K562 (cell line): Measurements from ENCODE around the gene NR5A2. TPM values are rescaled to one million over a fixed set of nuclear protein-coding genes. Genes with fewer than 3 reads are reported as not detected.

Experiments
- ATAC-seq: fragments of 200-7000 bp; cut with Tn5 transposase; 3 replicates; pipeline ENCODE4 v1.9.1; 2020; ENCODE audit warnings: moderate library complexity
- BruUV-seq: library from RNA; stranded (reverse); fragments of 400-500 nt; replicated peaks from 2 replicates; lab custom pipeline; 2021; lab: Mats Ljungman, UMichigan
- CTCF ChIA-PET: fragments of 300-600 bp; formaldehyde crosslinking; extraction: SDS; loops from one replicate; lab custom pipeline; 2021; ENCODE audit warnings: low intra/inter-chr PET ratio; lab: Yijun Ruan, JAX
- POLR2A ChIA-PET: fragments of 300-600, 350-650 bp; sonication (Branson Sonifier 250); formaldehyde crosslinking; extraction: SDS; loops from one replicate; lab custom pipeline; 2021; ENCODE audit warnings: antibody characterized with exemption, inconsistent platforms; lab: Yijun Ruan, JAX
- DNase-seq, 4 experiments: peaks; one replicate each; pipeline versions ENCODE4 v3.0.0 to v3.0.0-alpha.2; 2011 to 2018; ENCODE audit warnings: low spot score in 3 of 4, mixed read lengths in 3 of 4; ENCODE audit errors: extremely low read depth in 1 of 4
- FAIRE-seq: peaks from 2 replicates; lab custom pipeline; 2011; peaks lifted over from hg19 to GRCh38; lab: Jason Lieb, UNC
- H2AFZ ChIP-seq: 2 replicates; pipeline ENCODE4 v1.6.0; 2011; ENCODE audit warnings: low read depth, low read length, control low read depth, inconsistent platforms
- H3K27ac ChIP-seq: fragments of 200-600 bp; 3 replicates; pipeline ENCODE4 v1.8.0; 2011; ENCODE audit warnings: low read depth, mild to moderate bottlenecking, control low read depth, inconsistent platforms, low read length, moderate library complexity, mixed read lengths; ENCODE audit errors: extremely low read depth
- H3K27me3 ChIP-seq, 2 experiments: fragments of 300-600 bp in 1 of 2; 2 replicates in 1 of 2; 3 replicates in 1 of 2; pipeline versions ENCODE4 v1.6.0 to v1.8.0; 2011; ENCODE audit warnings: inconsistent platforms in 2 of 2, low read length in 2 of 2, mild to moderate bottlenecking in 1 of 2, mixed read lengths in 1 of 2, moderate library complexity in 1 of 2; ENCODE audit not compliant: control insufficient read depth in 2 of 2, insufficient read depth in 2 of 2
- H3K36me3 ChIP-seq: fragments of 300-600 bp; 3 replicates; pipeline ENCODE4 v1.8.0; 2011; ENCODE audit warnings: mild to moderate bottlenecking, low read length, inconsistent platforms; ENCODE audit not compliant: control insufficient read depth, insufficient read depth
- H3K4me1 ChIP-seq, 2 experiments: fragments of 200-600 bp in 1 of 2; replicated peaks in 1 of 2; 2 replicates in 1 of 2; 3 replicates in 1 of 2; pipeline versions ENCODE4 v1.5.1 to v1.8.0; 2011; ENCODE audit warnings: inconsistent platforms in 2 of 2, low read length in 2 of 2, mild to moderate bottlenecking in 1 of 2, mixed read lengths in 1 of 2, moderate library complexity in 1 of 2; ENCODE audit not compliant: control insufficient read depth in 2 of 2, insufficient read depth in 2 of 2
- H3K4me2 ChIP-seq: 2 replicates; pipeline ENCODE4 v1.6.1; 2011; ENCODE audit warnings: low read length, control low read depth, inconsistent platforms, mixed read lengths; ENCODE audit not compliant: insufficient read depth
- H3K4me3 ChIP-seq: fragments of 200-600 bp; sonication (generic), shearing (Covaris generic); 2 replicates; pipeline ENCODE4 v1.5.1; 2016; ENCODE audit warnings: control low read depth, inconsistent platforms
- H3K79me2 ChIP-seq: fragments of 200-600 bp; 3 replicates; pipeline ENCODE4 v1.8.0; 2011; ENCODE audit warnings: low read length, inconsistent platforms; ENCODE audit not compliant: control insufficient read depth, insufficient read depth
- H3K9ac ChIP-seq, 2 experiments: 2 replicates each; pipeline versions ENCODE4 v1.6.0 to v1.6.1; 2011; ENCODE audit warnings: low read depth in 2 of 2, low read length in 2 of 2, control low read depth in 1 of 2, inconsistent platforms in 1 of 2, mild to moderate bottlenecking in 1 of 2, mixed read lengths in 1 of 2; ENCODE audit not compliant: insufficient read depth in 1 of 2
- H3K9me1 ChIP-seq: one replicate; pipeline ENCODE4 v1.6.0; 2011; ENCODE audit warnings: inconsistent platforms, mild to moderate bottlenecking, low read length, moderate library complexity; ENCODE audit not compliant: control insufficient read depth, insufficient read depth
- H3K9me3 ChIP-seq: replicated peaks from 2 replicates; pipeline ENCODE4 v1.5.1; 2011; ENCODE audit warnings: low read depth, low read length, inconsistent platforms; ENCODE audit not compliant: control insufficient read depth, insufficient read depth
- H4K20me1 ChIP-seq: replicated peaks from 2 replicates; pipeline ENCODE4 v1.6.1; 2011; ENCODE audit warnings: low read length, inconsistent platforms, mixed read lengths; ENCODE audit not compliant: control insufficient read depth, insufficient read depth
- CBX2 ChIP-seq: fragments of 200-600 bp; sonication (generic); IDR thresholded peaks from one replicate; pipeline ENCODE4 v1.6.1; 2012; ENCODE audit warnings: mild to moderate bottlenecking, low read length, inconsistent platforms; ENCODE audit not compliant: insufficient read depth, poor library complexity, severe bottlenecking
- FOXA3 ChIP-seq, 2 experiments: fragments of 450-650 bp in 1 of 2; sonication (generic) in 1 of 2; formaldehyde crosslinking; IDR thresholded peaks in 1 of 2; conservative IDR thresholded peaks in 1 of 2; 2 replicates each; pipeline versions ENCODE4 v1.4.0 to v1.8.0; 2020 to 2022; ENCODE audit warnings: mild to moderate bottlenecking in 2 of 2, missing genetic modification reagents in 1 of 2
- HIVEP1 ChIP-seq: fragments of 250-450 bp; sonication (Bioruptor Pico); IDR thresholded peaks from 2 replicates; pipeline ENCODE4 v1.4.0; 2020; ENCODE audit warnings: mild to moderate bottlenecking
- MTA2 ChIP-seq: fragments of 450-650 bp; IDR thresholded peaks from 2 replicates; pipeline ENCODE4 v1.6.1; 2016; ENCODE audit warnings: low read depth
- MTF1 ChIP-seq: fragments of 250-450 bp; sonication (Bioruptor Pico); IDR thresholded peaks from 2 replicates; pipeline ENCODE4 v1.9.0; 2021; ENCODE audit warnings: moderate library complexity, mild to moderate bottlenecking, inconsistent platforms, borderline replicate concordance
- MYBL2 ChIP-seq, 2 experiments: fragments of 450-650 bp in 1 of 2; sonication (generic) in 1 of 2; formaldehyde crosslinking in 1 of 2; IDR thresholded peaks; 2 replicates each; pipeline versions ENCODE4 v1.6.1 to v1.8.1; 2017 to 2022; ENCODE audit warnings: borderline replicate concordance in 1 of 2, inconsistent platforms in 1 of 2, low read depth in 1 of 2, mild to moderate bottlenecking in 1 of 2, missing genetic modification reagents in 1 of 2, moderate library complexity in 1 of 2
- NCOR1 ChIP-seq: fragments of 450-650 bp; IDR thresholded peaks from 2 replicates; pipeline ENCODE4 v1.6.1; 2016; ENCODE audit warnings: mild to moderate bottlenecking, moderate library complexity
- NFRKB ChIP-seq: fragments of 450-650 bp; IDR thresholded peaks from 2 replicates; pipeline ENCODE4 v1.6.1; 2016; ENCODE audit warnings: low read depth
- RAD21 ChIP-seq, 2 experiments: fragments of 250-450 bp in 1 of 2; fragments of 450-650 bp in 1 of 2; sonication (Bioruptor Pico) in 1 of 2; formaldehyde crosslinking in 1 of 2; IDR thresholded peaks in 1 of 2; conservative IDR thresholded peaks in 1 of 2; 2 replicates each; pipeline versions ENCODE4 v1.4.0 to v1.8.0; 2020 to 2022; ENCODE audit warnings: mild to moderate bottlenecking in 2 of 2, moderate library complexity in 1 of 2
- RBM17 ChIP-seq: fragments of 200-400 bp; formaldehyde crosslinking; IDR thresholded peaks from 2 replicates; pipeline ENCODE4 v1.6.1; 2017; ENCODE audit warnings: low read depth, mild to moderate bottlenecking, low read length, borderline replicate concordance
- STAG1 ChIP-seq: sonication (generic); formaldehyde crosslinking; IDR thresholded peaks from 2 replicates; pipeline ENCODE4 v1.5.0; 2020; ENCODE audit warnings: missing genetic modification reagents, borderline replicate concordance
- STAT5B ChIP-seq: fragments of 250-450 bp; sonication (Bioruptor Pico); IDR thresholded peaks from 2 replicates; pipeline ENCODE4 v1.8.0; 2021; ENCODE audit warnings: mild to moderate bottlenecking, inconsistent platforms
- ZNF436 ChIP-seq: fragments of 250-450, 450-650 bp; sonication (Bioruptor Pico); formaldehyde crosslinking; IDR thresholded peaks from 2 replicates; pipeline ENCODE4 v1.7.0; 2020; ENCODE audit warnings: mild to moderate bottlenecking
- ZNF444 ChIP-seq: fragments of 250-450 bp; sonication (Bioruptor Pico); IDR thresholded peaks from 2 replicates; pipeline ENCODE4 v1.4.0; 2020; ENCODE audit warnings: mild to moderate bottlenecking, moderate library complexity
- ZNF561 ChIP-seq: fragments of 450-650 bp; formaldehyde crosslinking; conservative IDR thresholded peaks from 2 replicates; pipeline ENCODE4 v1.4.0; 2020; ENCODE audit warnings: mild to moderate bottlenecking, moderate library complexity
- ZNF75A ChIP-seq: fragments of 450-650 bp; formaldehyde crosslinking; IDR thresholded peaks from 2 replicates; pipeline ENCODE4 v1.4.0; 2020; ENCODE audit warnings: mild to moderate bottlenecking
- WGBS: fragments of 100-300 bp; shearing (Covaris generic); methylation state at CpG from one replicate; pipeline ENCODE4 v1.1.6; 2016; ENCODE audit warnings: low coverage, mixed read lengths; ENCODE audit not compliant: insufficient coverage; ENCODE audit errors: missing lambda C conversion rate; 5-methylcytosine and 5-hydroxymethylcytosine counted together
- in situ Hi-C: fragments of 300-500 bp; cut with MboI; formaldehyde crosslinking; loops from 4 replicates; pipeline ENCODE4 v1.15.0; 2018; ENCODE audit warnings: inconsistent platforms, mixed read lengths
- intact Hi-C: fragments of 100-400 bp; cut with micrococcal nuclease; formaldehyde crosslinking; loops from 2 replicates; pipeline ENCODE4 v1.14.2; 2022
- polyA plus RNA-seq, 8 experiments: library from polyadenylated mRNA; depleted of rRNA in 4 of 8; stranded (reverse) in 5 of 8; unstranded in 3 of 8; fragments of >200 nt; fragmentation: Nextera tagmentation in 2 of 8; fragmentation: Illumina TruSeq in 1 of 8; extraction: Ambion mirVana in 2 of 8; extraction: Trizol in 1 of 8; gene quantifications; 2 replicates each; pipeline versions ENCODE4 v1.2.1 to v1.2.3, GENCODE V29; 2011 to 2014; ENCODE audit warnings: inconsistent platforms in 1 of 8, missing spikeins in 1 of 8
- total RNA-seq, 7 experiments: library from RNA; depleted of rRNA in 6 of 7; stranded (reverse); fragments of >200 nt in 6 of 7; fragmentation: Illumina TruSeq in 2 of 7; extraction: Trizol in 2 of 7; gene quantifications; 2 replicates each; pipeline versions ENCODE4 v1.2.1 to v1.2.3, GENCODE V29; 2011 to 2021; ENCODE audit warnings: low replicate concordance in 1 of 7
- TF ChIP-seq, protein P1 (sequence below): sonication (generic); formaldehyde crosslinking; IDR thresholded peaks from 2 replicates; pipeline ENCODE4 v1.8.1; 2023; ENCODE audit warnings: mild to moderate bottlenecking, missing genetic modification reagents
- TF ChIP-seq, protein P2 (sequence below): fragments of 250-450 bp; sonication (Bioruptor Pico); IDR thresholded peaks from 2 replicates; pipeline ENCODE4 v1.8.0; 2021; ENCODE audit warnings: borderline replicate concordance, mild to moderate bottlenecking, moderate library complexity; ENCODE audit not compliant: poor library complexity, severe bottlenecking
- TF ChIP-seq, protein P3 (sequence below): fragments of 250-450 bp; sonication (Bioruptor Pico); IDR thresholded peaks from 2 replicates; pipeline ENCODE4 v1.8.0; 2022; ENCODE audit warnings: moderate library complexity, mild to moderate bottlenecking, inconsistent platforms

The NR5A2 gene
- total and polyA plus RNA-seq, 9 of the 15 experiments (the other 6 are each of a cell fraction or from before 2014, with no cell fraction given), result 0.13 to 0.40 (median 0.29) TPM

DNA sequence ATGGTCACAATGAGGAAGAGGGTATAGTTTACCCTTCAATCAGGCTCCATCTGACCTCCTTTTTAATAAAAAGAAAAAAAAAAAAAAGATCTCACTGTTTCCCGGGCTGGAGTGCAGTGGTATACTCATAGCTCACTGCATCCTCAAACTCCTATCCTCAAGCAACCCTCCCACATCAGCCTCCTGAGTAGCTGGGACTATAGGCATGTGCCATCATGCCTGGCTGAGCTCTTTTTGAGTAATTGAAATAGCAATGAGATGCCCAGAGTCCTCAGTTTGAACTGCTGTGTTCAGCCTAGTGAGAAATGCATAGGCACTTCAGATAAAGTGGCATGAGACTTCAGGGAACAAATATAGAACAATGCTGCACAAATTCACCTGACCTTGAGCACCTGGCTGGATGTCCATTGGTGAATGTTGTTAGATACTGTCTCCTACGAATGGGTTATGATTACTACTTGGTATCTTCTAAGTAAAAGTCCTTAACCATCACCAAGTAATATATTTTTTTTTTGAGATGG lies 67.6 kb downstream of the NR5A2 start:
- CTCF ChIA-PET, result interaction anchor here (0.6 kb wide), 1 partner anchor 162 kb away, joined by 3 read pairs; no protein-coding TSS in a partner anchor
- no peak for TF ChIP-seq ZNF444
- TF ChIP-seq NCOR1, result no peak
- TF ChIP-seq, protein P1, sequence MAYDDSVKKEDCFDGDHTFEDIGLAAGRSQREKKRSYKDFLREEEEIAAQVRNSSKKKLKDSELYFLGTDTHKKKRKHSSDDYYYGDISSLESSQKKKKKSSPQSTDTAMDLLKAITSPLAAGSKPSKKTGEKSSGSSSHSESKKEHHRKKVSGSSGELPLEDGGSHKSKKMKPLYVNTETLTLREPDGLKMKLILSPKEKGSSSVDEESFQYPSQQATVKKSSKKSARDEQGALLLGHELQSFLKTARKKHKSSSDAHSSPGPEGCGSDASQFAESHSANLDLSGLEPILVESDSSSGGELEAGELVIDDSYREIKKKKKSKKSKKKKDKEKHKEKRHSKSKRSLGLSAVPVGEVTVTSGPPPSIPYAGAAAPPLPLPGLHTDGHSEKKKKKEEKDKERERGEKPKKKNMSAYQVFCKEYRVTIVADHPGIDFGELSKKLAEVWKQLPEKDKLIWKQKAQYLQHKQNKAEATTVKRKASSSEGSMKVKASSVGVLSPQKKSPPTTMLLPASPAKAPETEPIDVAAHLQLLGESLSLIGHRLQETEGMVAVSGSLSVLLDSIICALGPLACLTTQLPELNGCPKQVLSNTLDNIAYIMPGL (CRISPR knock-in tag), result no peak
- TF ChIP-seq ZNF436 (CRISPR knock-in tag), result no peak
- TF ChIP-seq FOXA3 (CRISPR knock-in tag; conservative IDR thresholded peaks at IDR 0.05 in 1 of 2, IDR thresholded peaks at IDR 0.05 in 1 of 2), result no peak
- TF ChIP-seq STAT5B (CRISPR knock-in tag), result no peak
- no peak for TF ChIP-seq CBX2
- TF ChIP-seq MTA2, result no peak
- TF ChIP-seq NFRKB, result no peak
- TF ChIP-seq, protein P2, sequence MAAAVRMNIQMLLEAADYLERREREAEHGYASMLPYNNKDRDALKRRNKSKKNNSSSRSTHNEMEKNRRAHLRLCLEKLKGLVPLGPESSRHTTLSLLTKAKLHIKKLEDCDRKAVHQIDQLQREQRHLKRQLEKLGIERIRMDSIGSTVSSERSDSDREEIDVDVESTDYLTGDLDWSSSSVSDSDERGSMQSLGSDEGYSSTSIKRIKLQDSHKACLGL (CRISPR knock-in tag), result no peak
- TF ChIP-seq, protein P3, sequence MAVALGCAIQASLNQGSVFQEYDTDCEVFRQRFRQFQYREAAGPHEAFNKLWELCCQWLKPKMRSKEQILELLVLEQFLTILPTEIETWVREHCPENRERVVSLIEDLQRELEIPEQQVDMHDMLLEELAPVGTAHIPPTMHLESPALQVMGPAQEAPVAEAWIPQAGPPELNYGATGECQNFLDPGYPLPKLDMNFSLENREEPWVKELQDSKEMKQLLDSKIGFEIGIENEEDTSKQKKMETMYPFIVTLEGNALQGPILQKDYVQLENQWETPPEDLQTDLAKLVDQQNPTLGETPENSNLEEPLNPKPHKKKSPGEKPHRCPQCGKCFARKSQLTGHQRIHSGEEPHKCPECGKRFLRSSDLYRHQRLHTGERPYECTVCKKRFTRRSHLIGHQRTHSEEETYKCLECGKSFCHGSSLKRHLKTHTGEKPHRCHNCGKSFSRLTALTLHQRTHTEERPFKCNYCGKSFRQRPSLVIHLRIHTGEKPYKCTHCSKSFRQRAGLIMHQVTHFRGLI, result no peak
- TF ChIP-seq ZNF561 (CRISPR knock-in tag), result no peak
- no peak for TF ChIP-seq RBM17
- no peak for TF ChIP-seq MYBL2 (IDR thresholded peaks at IDR 0.05; ENCODE audit: low read depth)
- no peak for TF ChIP-seq MYBL2 (CRISPR knock-in tag; IDR thresholded peaks at IDR 0.05; ENCODE audit: borderline replicate concordance)
- TF ChIP-seq STAG1 (CRISPR knock-in tag), result no peak
- TF ChIP-seq ZNF75A (CRISPR knock-in tag), result no peak
- no peak for TF ChIP-seq MTF1 (CRISPR knock-in tag)
- TF ChIP-seq HIVEP1 (CRISPR knock-in tag), result no peak
- TF ChIP-seq RAD21 (CRISPR knock-in tag; conservative IDR thresholded peaks at IDR 0.05 in 1 of 2, IDR thresholded peaks at IDR 0.05 in 1 of 2), result no peak

More for the DNA sequence above, 67.6 kb downstream of the NR5A2 start:
- Histone ChIP-seq H3K4me3 (no peak overlapping the region), H3K36me3 (no peaks in the 10 kb centered on the region), H3K27me3 (peaks cover 4 to 9% of the 10 kb centered on the region in 2 experiments; a peak in 2 of 5 replicates), H2AFZ (no peak overlapping the region), H3K27ac (no peak overlapping the region), H4K20me1 (no peaks in the 10 kb centered on the region), H3K9ac (no peak overlapping the region), H3K4me1 (no peaks in the 10 kb centered on the region), H3K79me2 (no peaks in the 10 kb centered on the region), H3K9me3 (no peaks in the 10 kb centered on the region), H3K9me1 (no peaks in the 10 kb centered on the region), H3K4me2 (no peak overlapping the region)
- no TSS peak for BruUV-seq
- POLR2A ChIA-PET, result no interaction called here
- ATAC-seq (no peak), DNase-seq (no peak), FAIRE-seq (no peak)
- in situ Hi-C loops, result no loop called here
- intact Hi-C loops, result no loop called here
- 0% methylated on average over 2 of the region's 2 CpGs for WGBS
